Esophagus mucosa (tissue), 1 donor: ENCODE results near the gene TLL2. TPM values are rescaled to one million over a fixed set of nuclear protein-coding genes. Genes with fewer than 3 reads are reported as not detected.

Source experiments
- ATAC-seq: fragments of 200-7000 bp; cut with Tn5 transposase; one replicate; pipeline ENCODE4 v1.9.1; 2020
- total RNA-seq: library from RNA; stranded (reverse); gene quantifications from one replicate; pipeline ENCODE4 v1.2.4, GENCODE V29; 2023
- donor health status: DM: yes; HTN: yes; CAD: no.

TLL2 gene
- total RNA-seq, 1 donor from 2014 or later = 0.12 TPM

DNA sequence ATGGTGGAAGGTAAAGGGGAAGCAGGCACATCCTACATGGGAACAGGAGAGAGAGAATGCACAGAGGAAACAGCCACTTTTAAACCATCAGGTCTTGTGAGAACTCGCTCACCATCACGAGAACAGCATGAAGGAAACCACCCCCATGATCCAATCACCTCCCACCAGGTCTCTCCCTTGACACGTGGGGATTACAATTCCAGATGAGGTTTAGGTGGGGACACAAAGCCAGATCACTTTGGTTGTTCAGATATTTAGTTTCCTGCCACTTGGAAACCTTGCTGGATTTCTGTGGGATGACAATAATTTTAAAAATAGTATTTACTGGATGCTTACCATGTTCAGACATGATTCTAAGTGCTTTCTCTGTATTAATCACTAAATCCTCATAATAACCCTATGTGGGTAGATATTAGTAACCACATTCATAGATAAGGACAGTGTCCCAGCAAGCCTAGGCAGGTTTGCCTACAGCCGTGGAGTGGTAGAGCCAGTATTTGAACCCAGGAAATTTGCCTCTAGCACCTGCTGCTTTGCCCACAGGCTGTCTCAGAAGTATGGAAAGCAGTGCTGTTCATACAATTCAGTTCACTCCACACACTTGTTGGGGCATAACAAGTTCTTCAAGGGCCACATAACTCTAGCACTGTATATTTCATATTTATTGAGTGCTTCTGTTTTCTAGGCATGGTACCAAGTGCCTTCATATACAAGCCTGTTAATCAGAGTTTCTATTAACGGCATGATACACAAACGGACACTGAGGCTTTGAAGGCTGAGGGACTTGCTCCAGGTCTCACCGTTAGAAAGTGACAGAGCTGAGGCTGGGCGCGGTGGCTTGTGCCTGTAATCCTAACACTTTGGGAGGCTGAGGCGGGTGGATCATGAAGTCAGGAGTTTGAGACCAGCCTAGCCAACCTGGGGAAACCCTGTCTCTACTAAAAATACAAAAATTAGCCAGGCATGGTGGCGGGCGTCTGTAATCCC lies 8.3 kb downstream of the TLL2 start:
- ATAC-seq = peak; percentile 77

DNA sequence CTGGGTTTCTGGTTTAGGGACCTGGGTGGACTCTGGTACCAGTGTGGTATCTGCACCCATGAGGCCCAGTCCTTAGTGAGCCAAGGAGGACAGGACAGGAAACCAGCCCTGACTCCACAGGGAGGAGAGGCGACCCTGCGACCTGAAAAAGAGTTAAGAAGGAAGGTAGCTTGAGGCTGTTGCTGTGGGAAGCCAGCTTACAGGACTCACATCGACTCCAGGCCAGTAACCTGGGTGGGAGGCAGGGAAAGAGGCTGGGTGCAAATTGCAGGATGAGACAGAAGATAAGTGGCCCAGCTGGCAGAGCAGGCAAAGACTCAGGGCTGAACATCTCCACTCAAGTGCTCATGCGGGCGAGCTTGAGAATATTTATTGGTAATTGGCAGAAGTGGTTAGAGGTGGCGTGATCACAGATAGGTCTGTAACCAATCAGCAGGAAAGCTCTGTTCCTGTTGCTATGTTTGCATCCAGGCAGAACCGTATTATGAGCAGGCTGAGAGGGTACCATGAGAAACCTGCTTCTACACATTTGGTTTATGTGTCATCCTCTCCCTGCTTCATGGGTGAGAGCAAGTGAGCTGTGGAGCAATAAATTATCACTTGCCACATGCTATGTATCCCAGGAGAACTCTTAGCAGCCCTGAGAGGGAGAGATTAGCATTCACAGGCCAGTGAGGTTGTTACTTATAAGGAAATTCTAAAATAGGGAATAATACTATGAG lies 11.0 kb downstream of the TLL2 start:
- ATAC-seq = peak; percentile 72

DNA sequence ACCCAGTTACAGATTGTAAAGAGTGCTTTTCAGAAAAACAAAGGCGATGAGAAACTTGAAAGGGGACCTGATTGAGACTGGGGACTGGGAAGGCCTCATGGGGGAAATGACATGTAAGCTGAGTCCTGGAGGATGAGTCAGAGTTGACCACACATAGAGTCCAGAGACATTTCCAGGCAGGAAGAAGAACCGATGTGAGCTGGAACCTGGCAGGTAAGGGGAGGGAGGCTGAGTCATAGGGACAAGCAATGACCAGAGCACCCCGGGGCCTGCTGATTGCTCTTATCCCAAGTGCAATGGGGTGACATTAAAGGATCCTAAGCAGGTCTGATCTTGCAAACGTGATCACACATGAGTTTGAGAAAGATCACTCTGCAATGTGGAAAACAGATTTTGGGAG lies 11.7 kb downstream of the TLL2 start:
- peak; percentile 69 for ATAC-seq

DNA sequence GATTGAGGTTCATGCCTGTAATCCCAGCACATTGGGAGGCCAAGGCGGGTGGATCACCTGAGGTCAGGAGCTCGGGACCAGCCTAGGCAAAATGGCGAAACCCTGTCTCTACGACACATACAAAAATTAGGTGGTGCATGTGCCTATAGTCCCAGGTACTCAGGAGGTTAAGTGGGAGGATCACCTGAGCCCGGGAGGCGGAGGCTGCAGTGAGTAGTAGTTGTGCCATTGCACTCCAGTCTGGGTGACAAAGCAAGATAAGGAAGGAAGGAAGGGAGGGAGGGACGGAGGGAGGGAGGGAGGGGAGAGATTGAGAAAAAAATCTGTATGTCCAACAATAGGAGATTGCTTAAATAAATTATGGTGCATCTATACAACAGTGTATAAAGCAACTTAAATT lies 13.2 kb downstream of the TLL2 start:
- ATAC-seq = no peak

DNA sequence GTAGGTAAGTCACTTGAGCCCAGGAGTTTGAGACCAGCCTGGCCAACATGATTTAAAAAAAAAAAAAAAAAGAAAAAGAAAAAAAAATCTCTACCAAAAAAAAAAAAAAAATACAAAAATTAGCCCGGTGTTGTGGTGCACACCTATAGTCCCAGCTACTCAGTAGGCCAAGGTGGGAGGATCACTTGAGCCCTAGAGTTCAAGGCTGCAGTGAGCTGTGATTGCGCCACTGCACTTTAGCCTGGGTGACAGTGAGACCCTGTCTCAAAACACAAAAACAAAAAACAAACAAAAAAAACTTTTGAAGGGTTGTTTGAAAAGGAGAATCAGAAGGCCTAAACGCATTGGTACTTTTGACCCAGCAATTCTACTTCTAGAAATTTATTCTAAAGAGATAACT lies 13.7 kb downstream of the TLL2 start:
- no peak for ATAC-seq

DNA sequence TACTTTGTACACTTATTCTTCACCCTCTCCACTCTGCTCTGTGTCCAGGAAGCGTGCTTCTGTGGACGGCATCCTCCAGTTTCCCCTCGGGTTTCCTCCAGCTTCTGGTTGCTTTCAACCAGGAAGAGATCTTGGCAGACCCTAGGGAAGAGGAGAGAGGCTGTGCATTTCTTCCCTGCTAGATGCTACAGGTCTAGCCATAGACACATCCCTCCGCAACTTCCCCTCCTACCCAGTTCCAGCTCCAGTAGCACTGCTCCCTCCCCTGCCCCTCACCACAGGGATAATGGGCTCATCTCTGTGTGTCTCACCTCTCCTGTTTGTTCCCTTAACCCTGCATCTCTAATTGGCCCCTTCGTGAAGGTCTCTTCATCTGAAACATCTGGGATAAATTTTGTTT lies 16.3 kb downstream of the TLL2 start:
- ATAC-seq = no peak

DNA sequence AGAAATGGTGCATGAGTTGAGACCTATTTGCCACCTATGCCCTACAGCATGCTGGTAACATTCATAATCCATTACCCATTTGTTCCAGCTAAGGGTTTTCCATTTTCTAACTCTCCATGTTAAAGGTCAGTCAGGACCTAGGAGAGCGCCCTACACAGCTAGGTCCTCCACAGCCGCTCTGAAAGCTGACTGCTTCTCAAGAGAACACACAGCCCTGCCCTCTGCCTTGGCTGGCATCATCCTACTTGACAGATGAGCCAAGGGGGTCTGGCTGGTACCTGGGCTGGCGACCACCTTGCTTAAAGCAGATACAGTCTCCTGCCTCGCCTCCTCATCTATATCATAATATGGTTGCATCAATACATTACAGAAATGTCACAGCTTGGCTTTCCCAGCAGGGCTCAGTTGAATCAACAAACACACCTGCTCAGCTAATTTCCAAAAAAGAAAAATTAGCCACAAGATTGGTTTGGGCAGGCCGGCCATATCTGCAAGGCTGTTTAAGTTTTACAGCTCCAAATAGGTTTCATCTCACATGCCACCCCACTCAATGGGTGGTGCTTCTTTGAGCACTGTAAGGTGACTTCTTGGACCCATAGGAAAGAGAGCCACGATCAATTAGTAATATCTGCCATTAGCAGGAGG lies 17.3 kb downstream of the TLL2 start:
- ATAC-seq = peak; percentile 32

DNA sequence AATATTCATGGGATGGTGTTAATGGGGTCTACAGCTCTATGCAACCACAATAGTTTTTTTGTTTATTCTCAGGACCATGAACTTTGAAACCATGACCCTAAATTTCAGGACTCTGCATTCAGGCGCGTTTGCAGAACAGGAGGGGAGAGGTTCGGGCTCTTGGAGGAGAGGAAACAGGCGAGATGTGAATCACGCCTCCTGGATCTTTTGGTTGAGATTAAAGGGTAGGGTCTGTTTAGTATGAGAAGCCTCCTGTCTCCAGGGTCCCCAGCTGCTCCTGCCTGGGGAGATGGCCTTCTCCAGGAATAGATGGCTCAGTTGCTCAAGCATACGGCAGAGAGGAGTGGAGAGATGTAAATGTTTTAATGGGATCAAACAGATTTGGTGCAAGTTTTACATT lies 18.2 kb downstream of the TLL2 start:
- ATAC-seq = no peak

DNA sequence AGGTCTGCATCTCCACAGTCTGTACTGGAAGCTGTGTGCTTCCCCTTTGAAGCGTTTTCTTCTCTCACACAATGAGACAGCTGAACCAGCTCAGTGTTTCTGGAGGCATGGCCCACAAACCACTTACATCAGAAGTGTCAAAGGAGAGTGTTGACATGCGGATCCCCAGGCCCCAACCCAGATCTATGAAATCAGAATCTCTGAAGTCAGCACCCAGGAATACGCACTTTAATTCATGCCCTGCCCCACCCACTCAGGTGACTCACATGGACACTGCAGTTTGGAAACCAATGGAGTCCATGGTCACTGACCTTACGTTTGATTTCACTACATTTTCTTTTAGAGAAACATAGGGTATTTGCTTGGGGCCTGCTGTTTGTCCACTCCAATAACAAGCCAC lies 19.0 kb downstream of the TLL2 start:
- ATAC-seq = no peak

DNA sequence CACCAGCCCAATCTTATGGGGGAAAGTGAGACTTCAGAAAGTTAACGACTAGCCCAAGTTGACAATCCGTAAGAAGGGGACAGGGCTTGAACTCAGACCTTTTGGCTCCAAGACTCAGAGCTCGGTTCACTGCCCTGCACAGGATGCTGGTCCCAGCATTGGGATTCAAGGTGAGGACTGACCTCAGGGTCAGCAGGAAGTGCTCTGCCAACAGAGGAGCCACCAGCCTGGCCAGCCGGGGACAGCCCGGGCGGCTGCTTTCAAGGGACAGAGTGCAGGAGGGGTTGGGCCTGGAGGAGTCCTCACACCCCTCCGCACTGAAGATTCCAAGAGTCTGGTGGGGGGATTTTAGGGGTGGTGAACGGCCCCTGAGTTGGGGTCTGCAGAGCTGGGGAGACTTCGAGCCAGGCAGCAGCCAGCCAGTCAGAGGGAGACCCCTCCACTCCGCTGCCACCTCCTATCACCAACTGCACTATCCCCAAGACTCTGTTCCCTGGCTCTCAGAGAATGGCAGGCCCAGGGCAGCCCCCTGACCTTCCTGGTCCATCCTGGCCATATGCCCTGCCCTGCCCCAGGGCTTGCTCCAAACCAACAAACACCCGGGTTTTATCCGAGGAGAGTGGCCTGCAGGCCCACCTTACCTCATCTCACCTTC lies 19.7 kb downstream of the TLL2 start:
- no peak for ATAC-seq

DNA sequence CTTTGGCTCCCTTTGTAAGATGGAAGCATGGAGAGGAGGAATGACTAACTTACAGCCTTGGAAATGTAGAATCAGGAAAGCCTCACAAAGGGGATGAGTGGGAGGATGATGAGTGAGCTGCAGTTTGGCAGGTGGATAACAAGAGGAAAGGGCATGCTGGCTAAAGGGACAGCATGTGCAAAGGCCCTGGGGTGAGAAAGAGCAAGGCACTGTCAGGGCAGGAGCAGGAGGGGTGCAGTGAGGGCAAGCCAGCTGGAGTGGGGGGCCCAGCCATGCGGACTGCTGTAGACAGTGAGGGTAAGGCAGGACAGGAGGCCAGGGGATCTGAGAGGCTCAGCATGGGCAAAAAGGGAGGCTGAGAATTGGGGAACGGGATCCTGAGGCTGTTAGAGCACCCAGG lies 20.5 kb downstream of the TLL2 start:
- ATAC-seq = no peak

DNA sequence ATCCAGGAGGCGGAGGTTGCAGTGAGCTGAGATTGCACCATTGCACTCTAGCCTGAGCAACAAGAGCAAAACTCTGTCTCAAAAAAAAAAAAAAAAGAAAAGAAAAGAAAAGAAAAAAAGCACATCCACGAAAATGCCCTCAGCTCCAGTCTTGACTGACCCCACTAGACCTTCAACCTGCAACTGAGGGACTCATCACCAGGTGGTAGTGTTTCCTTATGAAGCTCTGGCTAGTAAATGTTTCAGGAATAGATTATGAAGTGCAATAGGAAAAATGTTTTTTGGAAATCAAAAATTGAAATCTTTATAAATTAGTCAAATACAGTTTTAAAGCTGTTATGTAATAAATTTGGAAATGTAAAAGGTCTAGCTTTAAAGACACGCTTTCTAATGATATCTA lies 22.4 kb downstream of the TLL2 start:
- no peak for ATAC-seq

DNA sequence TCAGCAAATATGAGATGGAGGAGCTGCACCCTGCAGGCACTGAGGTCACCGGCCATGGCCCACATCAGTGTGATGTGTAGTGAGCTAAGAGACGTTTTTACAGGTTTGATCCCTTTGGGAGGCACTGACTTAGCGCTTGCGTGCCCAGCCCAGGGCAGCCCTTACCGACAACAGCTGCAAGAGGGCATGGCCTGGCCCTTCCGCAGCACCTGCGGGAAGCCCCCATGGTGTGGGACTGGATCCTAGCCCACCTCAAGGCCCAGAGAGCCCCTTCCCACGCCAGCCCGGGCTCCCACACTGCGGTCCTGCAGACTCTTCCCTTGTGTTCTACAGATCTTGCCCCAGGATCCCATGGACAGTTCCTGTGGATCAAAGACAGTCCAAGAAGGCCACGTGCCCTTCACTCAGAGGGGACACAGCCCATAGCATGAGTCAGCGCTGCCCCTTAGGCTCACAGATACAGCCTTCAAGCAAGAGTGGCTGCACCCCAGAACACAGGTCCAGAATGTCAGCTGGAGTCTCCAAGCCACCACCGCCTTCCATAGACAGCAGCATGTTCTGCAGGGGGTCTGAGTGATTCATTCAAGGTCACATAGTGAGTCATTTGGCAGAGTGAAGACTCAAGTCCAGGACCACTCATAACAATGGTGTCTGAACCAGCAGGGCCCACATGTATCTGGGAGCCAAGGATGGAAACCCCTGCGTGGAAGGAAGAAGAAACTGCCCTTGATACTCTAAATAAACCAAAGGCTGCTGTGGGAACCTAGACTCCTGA lies 25.4 kb downstream of the TLL2 start:
- no peak for ATAC-seq

DNA sequence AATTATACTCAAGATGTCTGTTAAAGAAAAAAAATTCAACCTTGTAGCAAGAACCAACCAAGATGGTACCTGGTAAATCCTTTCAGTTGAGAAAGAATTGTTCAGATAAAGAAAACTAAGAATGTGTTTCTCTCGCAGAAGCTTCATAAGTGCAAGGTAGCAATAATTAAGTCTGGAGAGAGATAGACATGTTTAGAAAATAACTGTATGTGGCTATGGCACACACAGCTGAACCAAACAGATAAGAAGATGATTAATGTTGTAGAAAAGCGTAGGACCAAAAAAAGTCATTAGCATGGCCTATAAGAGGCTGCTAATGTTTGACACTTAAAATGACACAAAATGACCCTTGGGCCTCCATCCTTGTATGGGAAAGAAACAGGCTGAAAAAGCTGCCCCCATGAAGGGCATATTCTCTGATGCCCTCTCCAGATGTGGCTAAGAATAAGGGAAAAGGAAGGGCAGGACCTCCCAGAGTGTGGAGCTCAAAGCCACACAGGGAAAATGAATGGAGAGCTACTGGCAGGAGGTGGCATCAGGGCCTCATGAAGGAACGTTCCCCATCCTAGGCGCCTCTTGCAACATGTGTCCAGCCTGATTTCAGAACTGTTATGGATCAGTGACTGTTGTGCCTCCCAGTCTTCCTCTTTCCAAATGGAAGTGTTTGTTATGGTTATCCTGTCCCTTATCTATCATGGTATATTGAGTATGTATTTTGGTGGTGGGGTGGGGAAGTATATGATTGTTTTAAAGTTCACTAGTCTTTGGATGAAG lies 30.7 kb downstream of the TLL2 start:
- ATAC-seq = no peak

DNA sequence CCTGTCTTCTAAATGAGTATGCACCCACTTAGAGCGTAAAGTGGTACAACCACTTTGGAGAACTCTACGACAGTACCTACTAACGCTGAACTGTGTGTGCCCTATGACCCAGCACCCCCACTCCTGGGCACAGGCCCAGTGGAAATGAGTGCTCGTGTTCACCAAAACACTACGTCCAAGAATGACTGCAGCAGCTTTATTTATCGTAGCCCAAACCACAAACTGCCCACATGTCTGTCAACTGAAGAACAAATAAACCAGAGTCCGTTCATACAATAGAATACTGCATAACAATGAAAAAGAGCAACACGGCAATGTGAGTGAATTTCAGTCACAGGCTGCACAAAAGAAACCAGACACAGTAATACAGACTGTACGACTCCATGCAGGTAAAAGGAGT lies 35.4 kb downstream of the TLL2 start:
- no peak for ATAC-seq

DNA sequence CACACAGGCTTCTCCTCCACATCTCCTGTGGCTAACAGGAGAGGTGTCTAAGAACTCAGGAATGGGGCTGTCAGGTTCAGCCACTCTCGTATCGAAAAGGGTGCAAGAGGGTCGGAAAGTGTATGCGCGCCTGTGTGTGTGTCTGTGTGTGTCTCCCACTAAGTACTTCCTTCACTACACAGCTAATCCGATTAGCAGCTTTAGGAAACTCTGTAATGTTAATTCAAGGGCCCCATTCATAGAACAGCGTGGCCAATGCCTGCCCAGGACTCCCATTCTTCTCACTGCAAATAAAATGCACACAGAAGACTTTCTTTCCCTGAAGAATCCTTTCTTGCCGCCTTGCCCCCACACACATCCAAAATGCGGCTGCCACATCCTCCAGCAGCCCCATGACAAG lies 39.9 kb downstream of the TLL2 start:
- ATAC-seq = no peak

DNA sequence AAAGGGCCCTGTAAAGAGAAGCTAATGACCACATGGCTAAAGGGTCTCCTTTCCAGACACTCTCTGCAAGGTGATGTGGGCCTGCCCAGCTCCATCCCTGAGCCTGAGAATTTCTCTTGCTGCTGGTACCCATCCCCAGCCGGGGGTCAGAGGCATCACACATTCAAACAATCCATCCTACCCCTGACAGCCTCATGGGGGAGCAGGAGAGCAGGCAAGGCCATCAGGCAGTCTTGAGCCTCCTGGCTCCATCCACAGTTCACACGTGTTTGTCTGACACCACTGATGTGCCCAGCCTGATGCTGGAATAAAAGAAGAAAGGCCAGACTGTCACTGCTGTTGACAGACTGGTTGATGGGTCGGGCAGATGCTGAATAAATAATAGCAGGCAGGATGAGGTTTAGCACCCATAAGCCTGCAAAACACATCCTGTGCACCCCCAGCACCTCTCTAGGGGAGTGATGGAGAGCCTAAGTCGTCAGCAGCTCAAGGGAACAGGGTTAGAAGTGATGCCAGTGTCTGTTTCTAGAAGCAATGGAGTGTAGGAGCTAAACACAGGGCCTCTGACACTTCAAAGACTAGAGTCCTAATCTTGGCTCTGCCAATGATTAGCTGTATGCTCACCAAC lies 43.5 kb downstream of the TLL2 start:
- peak; percentile 68 for ATAC-seq

DNA sequence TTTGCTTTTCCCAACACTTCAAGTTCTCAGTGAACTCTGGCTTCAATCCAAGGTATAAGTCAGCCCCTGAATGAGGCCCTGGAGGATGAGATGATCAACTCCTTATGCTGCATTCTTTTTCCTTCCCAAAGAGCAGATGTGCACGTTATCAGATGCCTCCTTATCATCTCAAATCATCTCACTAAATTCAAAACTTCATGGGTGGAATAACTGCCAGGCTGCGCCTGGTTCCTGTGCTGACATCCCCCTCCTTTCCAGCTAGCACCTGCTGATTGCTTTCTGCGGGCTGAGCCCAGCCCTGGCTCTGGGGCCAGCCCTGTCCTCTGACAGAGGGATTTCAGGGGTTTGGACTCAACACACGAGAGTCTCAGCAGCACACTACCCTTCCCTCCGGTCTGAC lies 44.9 kb downstream of the TLL2 start:
- no peak for ATAC-seq

DNA sequence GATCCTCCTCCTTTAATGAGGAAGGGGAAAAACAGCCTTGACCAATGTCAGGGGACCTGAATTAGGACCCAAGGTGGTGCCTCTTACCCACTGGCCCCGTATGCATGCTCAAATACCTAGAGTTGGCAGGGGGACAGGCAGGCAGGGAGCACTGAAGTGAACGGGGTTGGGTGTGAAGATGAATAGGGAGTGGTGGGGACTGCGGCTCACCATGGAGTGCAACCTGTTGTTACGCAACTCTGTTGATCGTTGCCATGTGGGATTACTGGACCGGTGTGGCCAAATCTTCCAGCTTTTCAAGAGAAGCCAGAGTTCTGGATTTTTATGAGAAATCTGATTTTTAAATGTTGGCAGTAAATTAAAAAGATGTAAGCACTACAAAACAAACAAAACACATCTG lies 48.1 kb downstream of the TLL2 start:
- ATAC-seq = no peak

DNA sequence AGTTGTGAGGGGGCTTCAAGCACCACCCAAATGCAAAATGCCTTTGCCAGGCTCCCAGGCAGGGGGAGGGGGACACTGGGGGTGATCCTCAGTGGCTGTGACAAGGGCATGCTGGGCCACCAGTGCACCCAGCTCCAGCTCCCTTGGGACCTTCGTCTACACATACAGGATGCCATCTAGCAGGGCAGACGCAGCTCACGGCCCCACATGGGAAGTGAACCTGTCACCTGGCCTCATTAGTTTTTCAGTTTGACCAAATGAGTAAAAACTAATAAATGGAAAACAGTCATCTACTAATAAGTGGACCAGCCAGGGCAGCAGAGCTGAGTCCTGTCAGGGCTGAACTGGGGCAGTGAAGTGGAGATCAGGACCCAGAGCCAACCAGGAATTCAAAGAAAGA lies 50.2 kb downstream of the TLL2 start:
- no peak for ATAC-seq
